Stimulated activated CD4-positive, alpha-beta T cell treated with anti-CD3 and anti-CD28 coated beads, Interleukin-1b, Interleukin-23, amount 100 ng/mL, for 48 hours (primary cell): ENCODE data around the gene FZD10.

Experiments
- DNase-seq: peaks from one replicate; pipeline ENCODE4 v3.0.0-alpha.2; 2020

Gene FZD10

GRCh38 chr12:130183585-130184370, 21.5 kb downstream of the FZD10 start:
- DNase-seq: no peak

DNA sequence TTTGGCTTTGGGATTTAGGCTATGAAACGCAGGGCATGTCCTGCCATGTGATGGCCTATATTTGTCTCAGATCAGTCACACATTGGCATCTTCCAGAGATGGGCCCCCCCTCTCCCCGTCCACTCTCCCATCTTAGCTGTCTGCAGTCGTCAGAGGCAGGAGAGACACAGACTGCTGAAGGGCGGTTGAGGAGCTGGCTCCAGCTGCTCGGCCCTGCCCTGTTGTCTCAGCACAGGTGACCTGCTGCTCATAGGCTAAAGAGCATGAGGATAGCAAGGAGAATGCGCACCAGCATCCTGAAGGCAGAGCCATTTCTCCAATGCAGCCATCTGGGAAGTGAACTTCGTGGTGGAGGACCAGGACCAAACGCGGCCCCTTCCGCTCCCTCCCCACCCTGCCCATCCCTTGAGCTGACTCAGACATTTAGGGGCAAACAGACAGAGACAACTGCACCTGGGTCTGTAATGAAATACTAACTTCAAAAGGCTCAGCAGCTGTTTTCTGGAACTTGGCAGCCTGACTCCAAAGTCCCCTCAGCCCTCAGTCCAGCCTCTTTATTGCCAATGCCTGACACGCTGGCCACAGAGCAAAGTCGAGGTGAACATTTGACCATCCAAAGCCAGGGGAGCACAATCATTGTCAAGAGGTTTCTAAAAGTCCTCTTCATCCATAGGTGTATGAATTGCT, 22.3 kb downstream of the FZD10 start:
- no peak for DNase-seq

- DNase-seq: no peak
Measured at GRCh38 chr12:130185455-130186391, 23.5 kb downstream of the FZD10 start.

DNA sequence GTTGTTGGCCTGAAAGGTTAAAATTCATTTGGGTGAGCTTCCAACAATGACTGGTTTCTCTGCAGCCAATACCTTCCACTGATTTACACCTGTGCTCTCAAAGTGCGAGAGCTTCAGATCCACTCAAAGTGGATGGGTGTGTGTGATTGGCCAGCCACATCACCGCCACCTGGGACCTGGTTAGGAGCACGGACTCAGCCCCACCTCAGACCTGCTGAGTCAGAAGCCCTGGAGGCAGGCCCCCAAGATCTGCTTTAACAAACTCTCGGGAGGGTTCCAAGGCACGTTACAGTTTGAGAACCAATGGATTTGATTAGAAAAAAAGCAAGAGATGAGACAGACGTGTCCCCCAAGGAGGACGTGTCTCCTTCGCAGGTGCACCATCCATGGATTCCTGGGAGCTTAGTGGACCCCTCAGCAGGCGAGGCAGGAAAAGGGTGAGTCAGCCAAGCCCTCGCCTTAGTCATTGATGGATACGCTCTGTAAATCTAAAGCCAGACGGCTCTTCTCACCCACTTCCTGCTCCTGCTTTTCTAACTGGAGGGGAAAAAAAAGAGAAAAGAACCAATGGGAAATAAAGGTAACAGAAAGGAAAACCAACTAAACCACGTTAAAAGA, 24.5 kb downstream of the FZD10 start:
- no peak for DNase-seq

DNA sequence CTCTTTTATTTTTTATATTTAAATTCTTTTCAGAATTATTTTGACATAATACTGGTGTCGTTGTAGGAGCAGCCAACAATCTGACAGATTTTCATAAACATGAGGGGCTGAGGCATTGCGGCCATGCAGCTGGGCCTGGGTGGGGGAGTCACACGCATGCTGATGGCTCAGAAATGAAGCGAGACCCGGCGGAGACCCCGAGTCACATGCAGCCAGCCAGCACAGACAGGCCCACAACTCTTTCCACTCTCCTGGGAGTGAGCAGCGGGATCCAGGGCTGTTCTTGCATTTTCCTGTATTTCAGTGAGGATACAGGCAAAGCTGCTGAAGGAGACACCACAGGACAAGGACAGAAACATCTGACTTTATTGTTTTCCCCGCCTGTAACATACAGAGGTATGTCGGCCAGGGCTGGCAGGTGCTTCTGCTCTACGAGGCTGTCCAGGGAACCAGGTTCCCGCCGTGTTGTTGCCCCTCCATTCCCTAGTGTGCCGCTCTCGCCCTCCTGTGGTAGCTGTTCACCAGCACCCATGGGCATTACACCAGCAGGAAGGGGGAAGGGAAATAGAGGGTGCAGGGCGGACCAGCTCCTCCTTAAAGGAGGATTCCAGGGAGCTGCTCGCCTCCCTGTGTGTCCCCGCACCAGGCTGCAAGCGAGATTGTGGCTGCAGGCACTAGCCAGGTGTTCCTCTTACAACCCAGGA, 30.5 kb downstream of the FZD10 start:
- DNase-seq: no peak

- no peak for DNase-seq
Measured at GRCh38 chr12:130194154-130194553, 31.9 kb downstream of the FZD10 start.

DNA sequence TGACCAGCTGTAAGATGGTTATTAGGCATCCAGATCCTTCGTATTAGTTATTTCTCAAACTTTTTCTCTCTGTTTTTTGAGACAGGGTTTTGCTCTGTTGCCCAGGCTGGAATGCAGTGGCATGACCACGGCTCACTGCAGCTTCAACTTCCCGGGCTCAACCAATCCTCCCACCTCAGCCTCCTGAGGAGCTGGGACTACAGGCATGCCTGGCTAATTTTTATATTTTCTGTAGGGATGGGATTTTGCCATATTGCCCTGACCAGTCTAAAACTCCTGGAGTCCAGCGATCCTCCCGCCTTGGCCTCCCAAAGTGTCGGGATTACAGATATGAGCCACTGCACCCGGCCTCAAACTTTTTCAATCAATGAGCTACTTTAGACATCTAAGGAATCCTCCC, 33.1 kb downstream of the FZD10 start:
- DNase-seq: no peak

GRCh38 chr12:130195776-130196175, 33.5 kb downstream of the FZD10 start:
- no peak for DNase-seq

DNA sequence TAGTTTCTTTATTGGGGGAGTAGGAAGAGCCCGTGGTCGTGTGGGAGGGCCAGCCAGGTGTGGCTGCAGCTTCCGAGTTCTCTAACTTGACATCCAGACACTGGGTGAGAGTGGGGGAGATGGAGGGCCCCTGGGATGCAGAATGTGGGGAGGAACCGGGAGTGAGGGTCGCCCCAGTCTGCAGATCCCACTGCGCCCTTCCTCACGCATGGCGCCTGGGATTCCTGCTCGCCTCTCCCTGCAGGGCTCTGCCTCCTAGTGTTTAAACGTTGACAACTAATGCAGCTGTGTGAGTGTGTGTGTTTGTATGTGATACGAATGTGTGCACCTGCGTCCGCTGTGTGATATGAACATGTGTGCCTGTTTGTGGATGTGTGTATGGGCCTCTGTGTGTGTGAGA, 34.6 kb downstream of the FZD10 start:
- DNase-seq: no peak

DNA sequence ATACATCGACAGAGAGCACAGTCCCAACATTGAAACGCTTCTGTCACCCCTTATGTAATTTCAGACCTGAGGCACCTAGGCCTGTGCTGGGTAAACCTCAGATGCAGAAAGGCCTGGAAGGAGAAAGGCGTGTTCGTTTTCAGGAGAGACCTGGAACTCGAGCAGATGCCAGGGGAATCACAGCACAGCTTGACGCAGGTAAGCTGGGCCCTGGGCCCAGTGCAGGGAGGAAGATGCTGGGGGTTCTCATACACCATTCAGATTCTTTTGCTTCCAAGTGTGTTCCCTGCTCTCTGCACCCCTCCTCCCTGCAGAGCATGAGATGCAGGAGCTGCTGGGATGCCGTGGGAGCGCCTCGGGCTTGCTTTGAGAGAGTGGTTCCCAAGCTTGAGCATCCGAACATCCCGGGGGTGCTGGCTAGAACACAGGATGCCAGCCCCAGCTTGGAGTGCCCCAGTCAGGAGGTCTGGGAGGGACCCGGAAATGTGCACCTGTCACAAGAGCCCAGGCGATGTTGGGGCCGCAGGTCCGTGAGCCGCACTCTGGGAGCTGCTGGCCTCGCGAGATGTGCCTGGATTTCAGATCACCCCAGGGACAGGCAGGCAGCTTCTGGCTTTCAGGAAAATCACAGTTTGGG, 35.9 kb downstream of the FZD10 start:
- no peak for DNase-seq

GRCh38 chr12:130198663-130199060, 36.4 kb downstream of the FZD10 start:
- no peak for DNase-seq

GRCh38 chr12:130199581-130200390, 37.5 kb downstream of the FZD10 start:
- DNase-seq: no peak

GRCh38 chr12:130200445-130200844, 38.2 kb downstream of the FZD10 start:
- DNase-seq: no peak

- DNase-seq: no peak
Measured at GRCh38 chr12:130201037-130201436, 38.8 kb downstream of the FZD10 start.

DNA sequence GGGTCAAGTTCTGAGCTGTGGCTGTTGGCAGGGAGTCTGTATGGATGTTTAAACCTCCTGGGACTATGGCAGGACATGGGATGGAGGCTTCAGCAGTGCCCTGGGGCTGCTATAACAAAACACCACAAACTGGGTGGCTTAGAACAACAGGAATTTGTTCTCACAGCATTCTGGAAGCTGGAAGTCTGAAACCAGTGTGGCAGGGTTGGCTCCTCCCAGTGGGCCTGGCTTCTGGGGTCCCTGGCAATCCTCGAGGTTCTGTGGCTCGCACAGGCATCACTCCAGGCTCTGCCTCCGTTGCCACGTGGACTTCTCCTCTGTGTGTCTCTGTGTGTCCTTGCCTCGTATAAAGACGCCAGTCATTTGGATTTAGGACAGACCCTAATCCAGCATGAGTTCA, 39.9 kb downstream of the FZD10 start:
- DNase-seq: no peak

DNA sequence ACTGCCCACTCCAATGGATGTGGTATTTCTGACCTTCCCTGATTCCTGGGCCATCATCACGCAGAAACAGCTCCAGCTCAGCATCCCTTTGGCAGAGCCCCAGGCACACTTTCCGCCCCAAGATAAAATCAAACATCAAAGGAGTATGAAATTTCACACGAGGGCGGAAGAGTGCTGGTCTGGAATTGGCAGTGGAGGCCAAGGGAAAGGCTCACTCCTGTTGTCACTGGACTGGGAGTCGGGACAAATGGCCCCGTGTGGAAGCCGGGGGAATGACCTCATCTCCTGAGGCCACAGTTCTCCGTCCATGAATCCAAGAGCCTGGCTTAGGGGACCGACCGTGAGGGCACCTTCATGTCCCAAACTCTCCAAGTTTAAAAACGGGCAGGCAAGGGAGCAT, 40.9 kb downstream of the FZD10 start:
- DNase-seq: no peak

GRCh38 chr12:130204541-130204953, 42.3 kb downstream of the FZD10 start:
- DNase-seq: no peak

GRCh38 chr12:130205495-130205894, 43.2 kb downstream of the FZD10 start:
- no peak for DNase-seq

DNA sequence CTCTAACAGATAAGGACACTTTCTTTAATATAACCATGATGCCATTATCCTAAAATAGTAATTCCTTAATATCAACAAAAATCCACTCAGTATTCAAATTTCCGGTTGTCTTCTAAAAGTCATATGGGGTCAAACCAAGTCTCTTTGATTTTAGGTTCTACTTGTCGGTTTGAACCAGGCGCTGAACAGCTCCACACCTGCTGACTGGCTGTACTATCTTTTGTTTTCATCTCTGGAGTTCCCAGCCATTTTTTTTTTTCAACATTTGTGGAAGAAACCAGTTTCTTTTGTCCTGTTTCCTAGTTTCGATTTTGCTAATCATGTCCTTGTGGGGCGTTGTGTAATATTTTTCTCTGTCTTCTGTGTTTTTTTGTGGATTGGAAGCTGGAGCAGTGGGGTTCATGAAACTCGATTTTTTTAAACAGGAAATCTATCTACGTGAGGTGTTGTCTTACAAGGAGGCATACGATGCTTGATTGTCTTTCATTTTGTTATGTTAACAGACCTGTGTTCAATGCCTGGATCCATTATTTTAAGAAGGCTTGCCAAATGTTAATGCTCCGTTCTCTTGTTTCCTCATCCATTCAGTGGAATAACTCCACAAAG, 50.2 kb downstream of the FZD10 start:
- DNase-seq: no peak

DNA sequence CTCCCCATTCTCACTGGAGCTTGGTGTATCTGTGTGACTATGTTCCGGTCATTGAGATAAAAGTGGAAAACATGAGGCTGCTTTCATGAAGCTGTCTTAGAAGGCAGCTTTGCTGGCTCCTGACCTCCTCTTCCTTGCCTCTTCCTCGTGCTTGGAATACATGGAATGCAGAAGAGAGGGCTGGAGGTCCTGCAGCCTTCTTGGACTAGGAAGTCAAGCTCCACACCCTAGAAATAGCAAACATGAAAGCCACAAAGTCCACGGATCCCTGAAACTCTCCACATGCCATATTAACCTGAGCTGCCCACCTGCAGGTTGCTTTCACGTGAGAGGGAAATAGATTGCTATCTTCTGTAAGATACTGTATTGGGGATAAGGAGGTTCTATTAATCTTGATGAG, 51.0 kb downstream of the FZD10 start:
- DNase-seq: no peak
